HEK293 (cell line): Measurements from ENCODE around the gene SOCS1.

Experiments
- EGR2 ChIP-seq: fragments of 450-650 bp; formaldehyde crosslinking; IDR thresholded peaks from 2 replicates; pipeline ENCODE4 v1.5.1; 2016; ENCODE audit warnings: low read depth, missing biosample characterization, missing genetic modification characterization
- GLIS2 ChIP-seq: fragments of 450-650 bp; formaldehyde crosslinking; IDR thresholded peaks from 2 replicates; pipeline ENCODE4 v1.5.1; 2016; ENCODE audit warnings: missing biosample characterization, missing genetic modification characterization
- RBAK ChIP-seq: fragments of 450-650 bp; formaldehyde crosslinking; IDR thresholded peaks from 2 replicates; pipeline ENCODE4 v1.5.1; 2016; ENCODE audit warnings: missing biosample characterization, missing genetic modification characterization
- ZBTB20 ChIP-seq: fragments of 450-650 bp; formaldehyde crosslinking; IDR thresholded peaks from 2 replicates; pipeline ENCODE4 v1.5.1; 2016; ENCODE audit warnings: missing biosample characterization, missing genetic modification characterization
- ZNF221 ChIP-seq: fragments of 450-650 bp; formaldehyde crosslinking; IDR thresholded peaks from 2 replicates; pipeline ENCODE4 v1.5.1; 2017; ENCODE audit warnings: missing biosample characterization, missing genetic modification characterization, borderline replicate concordance
- ZNF501 ChIP-seq: fragments of 450-650 bp; formaldehyde crosslinking; IDR thresholded peaks from 2 replicates; pipeline ENCODE4 v1.5.1; 2016; ENCODE audit warnings: missing biosample characterization, missing genetic modification characterization
- ZNF544 ChIP-seq: fragments of 450-650 bp; formaldehyde crosslinking; IDR thresholded peaks from 2 replicates; pipeline ENCODE4 v1.5.0; 2017; ENCODE audit warnings: missing biosample characterization, missing genetic modification characterization
- ZNF777 ChIP-seq: fragments of 450-650 bp; formaldehyde crosslinking; IDR thresholded peaks from 2 replicates; pipeline ENCODE4 v1.5.1; 2017; ENCODE audit warnings: missing biosample characterization, missing genetic modification characterization, borderline replicate concordance
- ZSCAN30 ChIP-seq: fragments of 450-650 bp; IDR thresholded peaks from 2 replicates; pipeline ENCODE4 v1.5.1; 2018; ENCODE audit warnings: missing biosample characterization, mild to moderate bottlenecking, missing genetic modification characterization, moderate library complexity
- TF ChIP-seq, protein P1 (sequence below): fragments of 450-650 bp; formaldehyde crosslinking; IDR thresholded peaks from 2 replicates; pipeline ENCODE4 v1.5.1; 2016; ENCODE audit warnings: missing biosample characterization, missing genetic modification characterization
- TF ChIP-seq, protein P2 (sequence below): fragments of 450-650 bp; formaldehyde crosslinking; IDR thresholded peaks from 2 replicates; pipeline ENCODE4 v1.5.1; 2016; ENCODE audit warnings: missing biosample characterization, missing genetic modification characterization

DNA sequence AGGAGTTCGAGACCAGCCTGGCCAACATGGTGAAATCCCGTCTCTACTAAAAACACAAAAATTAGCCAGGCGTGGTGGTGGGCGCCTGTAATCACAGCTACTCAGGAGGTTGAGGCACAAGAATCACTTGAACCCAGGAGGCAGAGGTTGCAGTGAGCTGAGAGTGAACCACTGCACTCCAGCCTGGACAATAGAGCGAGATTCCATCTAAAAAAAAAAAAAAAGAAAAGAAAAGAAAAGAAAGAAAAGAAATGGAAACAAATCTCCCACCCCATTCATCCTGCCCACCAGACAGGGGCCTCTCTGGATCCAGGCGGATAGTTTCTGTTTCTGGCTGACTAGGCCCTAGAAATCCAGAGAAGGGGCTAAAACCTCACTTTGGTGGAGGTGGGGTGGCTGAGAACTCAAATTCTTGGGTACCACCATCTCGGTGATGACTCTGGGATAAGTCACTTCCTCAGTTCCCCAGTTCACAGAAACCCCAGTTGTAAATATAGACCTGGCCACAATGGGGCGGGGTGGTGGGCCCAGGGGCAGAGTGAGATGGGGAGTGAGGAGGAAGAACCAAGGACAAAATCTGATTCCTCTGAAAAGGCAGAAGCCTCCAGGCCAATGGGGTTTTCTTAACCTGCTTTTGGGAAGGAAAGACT lies 22.2 kb downstream of the SOCS1 start:
- TF ChIP-seq ZNF777 (tag by site-specific recombination) = no peak
- TF ChIP-seq, protein P1, sequence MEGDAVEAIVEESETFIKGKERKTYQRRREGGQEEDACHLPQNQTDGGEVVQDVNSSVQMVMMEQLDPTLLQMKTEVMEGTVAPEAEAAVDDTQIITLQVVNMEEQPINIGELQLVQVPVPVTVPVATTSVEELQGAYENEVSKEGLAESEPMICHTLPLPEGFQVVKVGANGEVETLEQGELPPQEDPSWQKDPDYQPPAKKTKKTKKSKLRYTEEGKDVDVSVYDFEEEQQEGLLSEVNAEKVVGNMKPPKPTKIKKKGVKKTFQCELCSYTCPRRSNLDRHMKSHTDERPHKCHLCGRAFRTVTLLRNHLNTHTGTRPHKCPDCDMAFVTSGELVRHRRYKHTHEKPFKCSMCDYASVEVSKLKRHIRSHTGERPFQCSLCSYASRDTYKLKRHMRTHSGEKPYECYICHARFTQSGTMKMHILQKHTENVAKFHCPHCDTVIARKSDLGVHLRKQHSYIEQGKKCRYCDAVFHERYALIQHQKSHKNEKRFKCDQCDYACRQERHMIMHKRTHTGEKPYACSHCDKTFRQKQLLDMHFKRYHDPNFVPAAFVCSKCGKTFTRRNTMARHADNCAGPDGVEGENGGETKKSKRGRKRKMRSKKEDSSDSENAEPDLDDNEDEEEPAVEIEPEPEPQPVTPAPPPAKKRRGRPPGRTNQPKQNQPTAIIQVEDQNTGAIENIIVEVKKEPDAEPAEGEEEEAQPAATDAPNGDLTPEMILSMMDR (tag by site-specific recombination) = no peak
- TF ChIP-seq, protein P2, sequence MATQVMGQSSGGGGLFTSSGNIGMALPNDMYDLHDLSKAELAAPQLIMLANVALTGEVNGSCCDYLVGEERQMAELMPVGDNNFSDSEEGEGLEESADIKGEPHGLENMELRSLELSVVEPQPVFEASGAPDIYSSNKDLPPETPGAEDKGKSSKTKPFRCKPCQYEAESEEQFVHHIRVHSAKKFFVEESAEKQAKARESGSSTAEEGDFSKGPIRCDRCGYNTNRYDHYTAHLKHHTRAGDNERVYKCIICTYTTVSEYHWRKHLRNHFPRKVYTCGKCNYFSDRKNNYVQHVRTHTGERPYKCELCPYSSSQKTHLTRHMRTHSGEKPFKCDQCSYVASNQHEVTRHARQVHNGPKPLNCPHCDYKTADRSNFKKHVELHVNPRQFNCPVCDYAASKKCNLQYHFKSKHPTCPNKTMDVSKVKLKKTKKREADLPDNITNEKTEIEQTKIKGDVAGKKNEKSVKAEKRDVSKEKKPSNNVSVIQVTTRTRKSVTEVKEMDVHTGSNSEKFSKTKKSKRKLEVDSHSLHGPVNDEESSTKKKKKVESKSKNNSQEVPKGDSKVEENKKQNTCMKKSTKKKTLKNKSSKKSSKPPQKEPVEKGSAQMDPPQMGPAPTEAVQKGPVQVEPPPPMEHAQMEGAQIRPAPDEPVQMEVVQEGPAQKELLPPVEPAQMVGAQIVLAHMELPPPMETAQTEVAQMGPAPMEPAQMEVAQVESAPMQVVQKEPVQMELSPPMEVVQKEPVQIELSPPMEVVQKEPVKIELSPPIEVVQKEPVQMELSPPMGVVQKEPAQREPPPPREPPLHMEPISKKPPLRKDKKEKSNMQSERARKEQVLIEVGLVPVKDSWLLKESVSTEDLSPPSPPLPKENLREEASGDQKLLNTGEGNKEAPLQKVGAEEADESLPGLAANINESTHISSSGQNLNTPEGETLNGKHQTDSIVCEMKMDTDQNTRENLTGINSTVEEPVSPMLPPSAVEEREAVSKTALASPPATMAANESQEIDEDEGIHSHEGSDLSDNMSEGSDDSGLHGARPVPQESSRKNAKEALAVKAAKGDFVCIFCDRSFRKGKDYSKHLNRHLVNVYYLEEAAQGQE (tag by site-specific recombination) = no peak
- no peak for TF ChIP-seq RBAK (tag by site-specific recombination)
- no peak for TF ChIP-seq ZNF544
- TF ChIP-seq ZBTB20 (tag by site-specific recombination) = no peak
- no peak for TF ChIP-seq ZNF501
- TF ChIP-seq GLIS2 (tag by site-specific recombination) = no peak
- no peak for TF ChIP-seq ZNF221 (tag by site-specific recombination)
- no peak for TF ChIP-seq ZSCAN30 (tag by site-specific recombination)
- no peak for TF ChIP-seq EGR2 (tag by site-specific recombination)
